ENCODE measurements around the gene ENO1.
"Not testable (repeated sequence)": the region's sequence is repeated elsewhere in the genome, so short reads cannot be mapped to it uniquely, and the experiment has no call there.

GRCh38 chr1:8886031-8886524, 7.6 kb upstream of the ENO1 start:
- not testable (repeated sequence) for TF ChIP-seq CEBPB (IDR thresholded peaks at IDR 0.05; ENCODE audit: low read depth); EZH2 (IDR thresholded peaks at IDR 0.05); POLR2A (IDR thresholded peaks at IDR 0.05; ENCODE audit: borderline replicate concordance, extremely low read depth, insufficient read depth, insufficient read length); EGR1 (IDR thresholded peaks at IDR 0.05; ENCODE audit: low read depth); MAX (IDR thresholded peaks at IDR 0.05); ZNF274 (IDR thresholded peaks at IDR 0.05; ENCODE audit: low read depth, low read length)
- TF ChIP-seq, protein P1, sequence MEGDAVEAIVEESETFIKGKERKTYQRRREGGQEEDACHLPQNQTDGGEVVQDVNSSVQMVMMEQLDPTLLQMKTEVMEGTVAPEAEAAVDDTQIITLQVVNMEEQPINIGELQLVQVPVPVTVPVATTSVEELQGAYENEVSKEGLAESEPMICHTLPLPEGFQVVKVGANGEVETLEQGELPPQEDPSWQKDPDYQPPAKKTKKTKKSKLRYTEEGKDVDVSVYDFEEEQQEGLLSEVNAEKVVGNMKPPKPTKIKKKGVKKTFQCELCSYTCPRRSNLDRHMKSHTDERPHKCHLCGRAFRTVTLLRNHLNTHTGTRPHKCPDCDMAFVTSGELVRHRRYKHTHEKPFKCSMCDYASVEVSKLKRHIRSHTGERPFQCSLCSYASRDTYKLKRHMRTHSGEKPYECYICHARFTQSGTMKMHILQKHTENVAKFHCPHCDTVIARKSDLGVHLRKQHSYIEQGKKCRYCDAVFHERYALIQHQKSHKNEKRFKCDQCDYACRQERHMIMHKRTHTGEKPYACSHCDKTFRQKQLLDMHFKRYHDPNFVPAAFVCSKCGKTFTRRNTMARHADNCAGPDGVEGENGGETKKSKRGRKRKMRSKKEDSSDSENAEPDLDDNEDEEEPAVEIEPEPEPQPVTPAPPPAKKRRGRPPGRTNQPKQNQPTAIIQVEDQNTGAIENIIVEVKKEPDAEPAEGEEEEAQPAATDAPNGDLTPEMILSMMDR (IDR thresholded peaks at IDR 0.05 in 2 of 3, conservative IDR thresholded peaks at IDR 0.05 in 1 of 3; ENCODE audit: borderline replicate concordance in 1 of 3, insufficient read depth in 1 of 3, low read depth in 2 of 3, low read length in 2 of 3), result not testable (repeated sequence)

Measured in HCT116 (cell line).